H1 (cell line): ENCODE results near the gene IP6K1. TPM values are rescaled to one million over a fixed set of nuclear protein-coding genes. Genes with fewer than 3 reads are reported as not detected.

Experiments used
- CBX5 ChIP-seq: fragments of 300-800, 300-1000 bp; sonication (generic); IDR thresholded peaks from 2 replicates; pipeline ENCODE4 v1.7.1; 2016; ENCODE audit warnings: antibody characterized with exemption, low read length, low read depth
- CHD2 ChIP-seq: IDR thresholded peaks from 2 replicates; pipeline ENCODE4 v1.6.1; 2012; ENCODE audit warnings: low read length, improper control_type of control experiment
- CREB1 ChIP-seq: IDR thresholded peaks from 2 replicates; pipeline ENCODE4 v1.6.1; 2012; ENCODE audit warnings: inconsistent platforms
- HDAC2 ChIP-seq, 2 experiments: fragments of 300-600 bp in 1 of 2; sonication (generic) in 1 of 2; IDR thresholded peaks; 2 replicates each; pipeline ENCODE4 v1.6.1; 2011 to 2012; ENCODE audit warnings: low read depth in 2 of 2, low read length in 2 of 2, mild to moderate bottlenecking in 2 of 2, moderate library complexity in 2 of 2, borderline replicate concordance in 1 of 2, inconsistent platforms in 1 of 2
- KDM5A ChIP-seq: fragments of 200-600 bp; IDR thresholded peaks from 2 replicates; pipeline ENCODE4 v1.7.1; 2012; ENCODE audit warnings: mild to moderate bottlenecking, low read length, inconsistent platforms, mixed read lengths
- POLR2AphosphoS5 ChIP-seq: IDR thresholded peaks from 2 replicates; pipeline ENCODE4 v1.6.1; 2011; ENCODE audit warnings: low read depth, low read length
- RBBP5 ChIP-seq: IDR thresholded peaks from 2 replicates; pipeline ENCODE4 v1.7.1; 2012; ENCODE audit warnings: low read depth, mild to moderate bottlenecking, inconsistent platforms, low read length, moderate library complexity, borderline replicate concordance
- RFX5 ChIP-seq: IDR thresholded peaks from 2 replicates; pipeline ENCODE4 v1.6.1; 2011; ENCODE audit warnings: low read depth, low read length, improper control_type of control experiment, borderline replicate concordance
- SAP30 ChIP-seq: fragments of 300-600 bp; sonication (generic); IDR thresholded peaks from 2 replicates; pipeline ENCODE4 v1.7.1; 2012; ENCODE audit warnings: low read length, moderate library complexity, mild to moderate bottlenecking, inconsistent platforms; ENCODE audit not compliant: insufficient read depth, insufficient replicate concordance
- SIRT6 ChIP-seq: IDR thresholded peaks from one replicate; pipeline ENCODE4 v1.7.1; 2012; ENCODE audit warnings: low read length, inconsistent platforms
- polyA plus RNA-seq, 7 experiments: library from polyadenylated mRNA; depleted of rRNA in 3 of 7; stranded (reverse) in 5 of 7; unstranded in 2 of 7; fragments of >200 nt in 5 of 7; fragments of 200-250 nt in 2 of 7; gene quantifications; 1 replicate in 5 of 7; 2 replicates in 1 of 7; 4 replicates in 1 of 7; pipeline versions ENCODE4 v1.2.1 to v1.2.3, GENCODE V29; 2011 to 2013; ENCODE audit warnings: missing spikeins in 2 of 7, mixed read lengths in 2 of 7
- total RNA-seq: library from RNA; stranded (reverse); fragmentation: NEBNext Ultra II Directional; extraction: Animal tissue kit (Norgen Biotek cat#: 25700); gene quantifications from 2 replicates; pipeline ENCODE4 v1.2.1, GENCODE V29; 2021
- TF ChIP-seq, protein P1 (sequence below): IDR thresholded peaks from 2 replicates; pipeline ENCODE4 v1.6.1; 2012; ENCODE audit warnings: inconsistent platforms
- TF ChIP-seq, protein P2 (sequence below): IDR thresholded peaks from 2 replicates; pipeline ENCODE4 v1.6.1; 2012; ENCODE audit warnings: low read length, inconsistent platforms

Gene IP6K1
- total and polyA plus RNA-seq, 2 of the 8 experiments (the other 6 are each of a cell fraction or from before 2014, with no cell fraction given): 31.5 to 35.2 TPM

DNA sequence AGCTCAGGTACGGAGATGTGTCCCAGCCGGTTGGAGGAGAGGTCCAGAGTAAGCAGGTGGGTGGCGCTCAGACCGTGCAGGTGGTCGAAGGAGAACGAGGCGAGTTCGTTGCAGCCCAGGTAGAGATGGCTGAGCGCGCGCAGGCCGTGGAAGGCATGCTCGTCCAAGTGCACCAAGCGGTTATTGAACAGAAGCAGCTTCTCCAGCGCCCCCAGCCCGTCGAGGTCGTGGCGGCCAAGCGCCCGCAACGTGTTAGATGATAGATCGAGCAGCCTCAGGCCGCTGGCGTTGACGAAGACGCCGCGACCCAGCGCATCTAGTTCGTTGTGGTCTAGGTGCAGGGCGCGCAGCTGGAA is 67.5 kb downstream of the IP6K1 start (continued):
- TF ChIP-seq RBBP5: no peak
- TF ChIP-seq, protein P1, sequence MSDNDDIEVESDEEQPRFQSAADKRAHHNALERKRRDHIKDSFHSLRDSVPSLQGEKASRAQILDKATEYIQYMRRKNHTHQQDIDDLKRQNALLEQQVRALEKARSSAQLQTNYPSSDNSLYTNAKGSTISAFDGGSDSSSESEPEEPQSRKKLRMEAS: peak; percentile 73
- no peak for TF ChIP-seq HDAC2 (IDR thresholded peaks at IDR 0.05; ENCODE audit: borderline replicate concordance in 1 of 2, low read depth in 2 of 2, low read length in 2 of 2)
- TF ChIP-seq CHD2: no peak
- TF ChIP-seq CREB1: no peak
- TF ChIP-seq, protein P2, sequence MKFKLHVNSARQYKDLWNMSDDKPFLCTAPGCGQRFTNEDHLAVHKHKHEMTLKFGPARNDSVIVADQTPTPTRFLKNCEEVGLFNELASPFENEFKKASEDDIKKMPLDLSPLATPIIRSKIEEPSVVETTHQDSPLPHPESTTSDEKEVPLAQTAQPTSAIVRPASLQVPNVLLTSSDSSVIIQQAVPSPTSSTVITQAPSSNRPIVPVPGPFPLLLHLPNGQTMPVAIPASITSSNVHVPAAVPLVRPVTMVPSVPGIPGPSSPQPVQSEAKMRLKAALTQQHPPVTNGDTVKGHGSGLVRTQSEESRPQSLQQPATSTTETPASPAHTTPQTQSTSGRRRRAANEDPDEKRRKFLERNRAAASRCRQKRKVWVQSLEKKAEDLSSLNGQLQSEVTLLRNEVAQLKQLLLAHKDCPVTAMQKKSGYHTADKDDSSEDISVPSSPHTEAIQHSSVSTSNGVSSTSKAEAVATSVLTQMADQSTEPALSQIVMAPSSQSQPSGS: no peak
- 0 out of 2 replicates have a peak, but pooled peaks have one; percentile 3 for TF ChIP-seq POLR2AphosphoS5
- no peak for TF ChIP-seq SAP30
- TF ChIP-seq CBX5: no peak
- no peak for TF ChIP-seq RFX5
- TF ChIP-seq KDM5A: no peak
- TF ChIP-seq SIRT6: no peak
